ENCODE results near the gene CUX1. TPM values are rescaled to one million over a fixed set of nuclear protein-coding genes. Genes with fewer than 3 reads are reported as not detected.

The CUX1 gene
- total RNA-seq, 1 donor from 2014 or later: 118 TPM

GRCh38 chr7:101782476-101782875, 35.0 kb upstream of the CUX1 start:
- peaks cover 8% of the 10 kb centered on the region for H3K4me1 Mint-ChIP-seq (ENCODE audit: low read depth)
- H3K9me3 Mint-ChIP-seq (ENCODE audit: low read depth): no peaks in the 10 kb centered on the region
- H3K36me3 Mint-ChIP-seq (ENCODE audit: low read depth): no peaks in the 10 kb centered on the region
- peaks cover 23% of the 10 kb centered on the region for H3K27me3 Mint-ChIP-seq (ENCODE audit: low read depth)
- no peak overlapping the region for H3K27ac Mint-ChIP-seq (ENCODE audit: unreplicated experiment)
- no peak for DNase-seq (ENCODE audit: low spot score)
- no peak overlapping the region for H3K4me3 Mint-ChIP-seq (ENCODE audit: unreplicated experiment)
- no peak for TF ChIP-seq CTCF (IDR thresholded peaks at IDR 0.05)

- Mint-ChIP-seq H3K4me3 (ENCODE audit: unreplicated experiment) (no peak overlapping the region), H3K9me3 (ENCODE audit: low read depth) (no peaks in the 10 kb centered on the region), H3K27me3 (ENCODE audit: low read depth) (peaks cover 23% of the 10 kb centered on the region), H3K27ac (ENCODE audit: unreplicated experiment) (no peak overlapping the region), H3K4me1 (ENCODE audit: low read depth) (peaks cover 8% of the 10 kb centered on the region), H3K36me3 (ENCODE audit: low read depth) (no peaks in the 10 kb centered on the region)
- no peak for TF ChIP-seq CTCF (IDR thresholded peaks at IDR 0.05)
- no peak for DNase-seq (ENCODE audit: low spot score)
Measured at GRCh38 chr7:101782896-101783295, 34.5 kb upstream of the CUX1 start.

GRCh38 chr7:101783381-101784181, 33.8 kb upstream of the CUX1 start:
- no peak for TF ChIP-seq CTCF (IDR thresholded peaks at IDR 0.05)
- Mint-ChIP-seq H3K27me3 (ENCODE audit: low read depth) (peaks cover 21% of the 10 kb centered on the region), H3K4me3 (ENCODE audit: unreplicated experiment) (no peak overlapping the region), H3K36me3 (ENCODE audit: low read depth) (no peaks in the 10 kb centered on the region), H3K9me3 (ENCODE audit: low read depth) (peaks cover 2% of the 10 kb centered on the region), H3K4me1 (ENCODE audit: low read depth) (peaks cover 8% of the 10 kb centered on the region), H3K27ac (ENCODE audit: unreplicated experiment) (no peak overlapping the region)
- DNase-seq (ENCODE audit: low spot score): no peak

- Mint-ChIP-seq H3K36me3 (ENCODE audit: low read depth) (no peaks in the 10 kb centered on the region), H3K9me3 (ENCODE audit: low read depth) (peaks cover 2% of the 10 kb centered on the region), H3K4me3 (ENCODE audit: unreplicated experiment) (no peak overlapping the region), H3K27ac (ENCODE audit: unreplicated experiment) (no peak overlapping the region), H3K27me3 (ENCODE audit: low read depth) (peaks cover 21% of the 10 kb centered on the region), H3K4me1 (ENCODE audit: low read depth) (peaks cover 8% of the 10 kb centered on the region)
- TF ChIP-seq CTCF (IDR thresholded peaks at IDR 0.05): no peak
- DNase-seq (ENCODE audit: low spot score): no peak
Measured at GRCh38 chr7:101784292-101785127, 32.9 kb upstream of the CUX1 start.

- Mint-ChIP-seq H3K4me1 (ENCODE audit: low read depth) (peaks cover 22% of the 10 kb centered on the region), H3K4me3 (ENCODE audit: unreplicated experiment) (no peak overlapping the region), H3K9me3 (ENCODE audit: low read depth) (peaks cover 2% of the 10 kb centered on the region), H3K27ac (ENCODE audit: unreplicated experiment) (no peak overlapping the region), H3K27me3 (ENCODE audit: low read depth) (peaks cover 18% of the 10 kb centered on the region), H3K36me3 (ENCODE audit: low read depth) (no peaks in the 10 kb centered on the region)
- no peak for DNase-seq (ENCODE audit: low spot score)
- TF ChIP-seq CTCF (IDR thresholded peaks at IDR 0.05): no peak
Measured at GRCh38 chr7:101787864-101788263, 29.6 kb upstream of the CUX1 start.
